Midbrain (tissue), 1 donor: ENCODE results near the gene NDUFB11.

Experiments
- DNase-seq: peaks from one replicate; lab custom pipeline; 2025; lab: John Stamatoyannopoulos, UW

NDUFB11 gene

DNA sequence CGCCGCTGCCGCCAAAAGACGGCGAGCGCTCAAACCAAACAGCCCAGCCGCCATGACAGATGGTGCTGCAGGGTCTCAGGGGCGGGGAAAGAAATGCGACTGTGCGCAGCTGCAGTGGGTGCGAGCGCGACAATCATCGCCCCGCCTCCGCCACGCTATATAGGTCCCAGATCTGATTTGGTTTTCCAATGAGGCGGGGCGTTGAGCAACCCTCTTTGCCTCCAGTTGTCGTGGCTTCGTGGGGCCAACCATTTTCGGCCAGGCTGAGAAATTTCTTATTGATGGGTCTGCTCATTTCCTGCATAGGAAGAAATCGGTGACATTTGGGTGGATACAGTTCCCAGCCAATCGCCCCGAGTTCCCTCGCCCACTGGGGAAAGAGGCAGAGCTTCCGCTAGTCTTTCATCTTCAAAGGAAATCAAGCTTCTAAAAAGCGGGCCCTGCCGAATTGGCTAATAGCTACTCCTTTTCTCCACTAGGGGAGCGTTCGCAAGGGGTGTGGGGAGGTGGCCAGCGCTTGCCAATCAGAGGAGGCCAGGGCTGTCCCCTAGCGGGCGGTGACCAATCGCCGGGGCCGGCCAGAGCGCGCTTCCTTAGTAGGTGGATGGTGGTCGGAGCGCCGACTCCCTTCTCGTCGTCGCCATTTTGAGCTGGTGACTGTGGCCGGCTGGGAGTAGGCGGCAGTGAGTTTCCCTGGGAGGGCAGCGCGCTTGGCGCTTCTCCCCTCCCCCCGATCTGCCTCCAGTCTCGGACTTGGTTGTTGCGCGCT is at the start of gene NDUFB11, which contains the start of gene RBM10:
Gene NDUFB11, minus strand, starts transcription at position 77 of the 769 bp plus-strand sequence. Its CDS starts 23 bp downstream, at position 54.
Gene RBM10, plus strand, starts transcription at position 596 of the 769 bp plus-strand sequence. CDS start 2,261 bp downstream, outside the sequence.
- peak; percentile 89 for DNase-seq

GRCh38 chrX:47193475-47194193 is 49.1 kb upstream of the NDUFB11 start, which contains the start of gene UBA1:
Gene UBA1, plus strand, starts transcription at chrX:47193829. Its CDS starts 4,974 bp downstream, at chrX:47198803.
- peak; percentile 99 for DNase-seq

DNA sequence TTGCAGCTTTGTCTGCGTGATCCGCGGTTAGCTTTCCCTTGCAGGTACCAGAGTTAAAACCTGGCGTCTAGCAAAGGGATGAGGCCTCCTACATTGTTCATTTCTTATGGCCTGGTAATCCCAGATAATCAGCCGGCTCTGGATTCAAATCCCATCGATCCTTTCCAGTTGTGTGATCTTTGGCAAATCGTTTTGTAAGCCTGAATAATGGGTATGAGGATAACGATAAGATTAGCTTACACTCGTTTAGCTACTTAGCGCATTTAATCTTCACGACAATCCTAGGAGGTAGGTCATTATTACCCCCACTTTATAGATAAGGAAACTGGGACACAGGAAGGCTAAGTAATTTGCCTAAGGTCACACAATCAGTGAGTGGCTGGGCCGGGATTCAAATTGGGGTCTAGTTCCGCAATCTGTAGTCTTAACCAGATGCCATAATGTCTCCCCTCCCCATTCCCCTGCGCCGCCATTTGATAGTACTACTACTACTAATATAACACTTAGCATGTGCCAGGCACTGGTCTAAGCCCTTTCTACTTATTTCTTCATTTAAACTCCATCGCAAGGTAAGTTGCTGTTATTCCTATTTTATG is 47.4 kb upstream of the NDUFB11 start:
- no peak for DNase-seq

GRCh38 chrX:47191331-47191730 is 46.8 kb upstream of the NDUFB11 start:
- DNase-seq, result no peak

- peak; percentile 87 for DNase-seq
Observed at GRCh38 chrX:47190445-47191269, 46.2 kb upstream of the NDUFB11 start.

DNA sequence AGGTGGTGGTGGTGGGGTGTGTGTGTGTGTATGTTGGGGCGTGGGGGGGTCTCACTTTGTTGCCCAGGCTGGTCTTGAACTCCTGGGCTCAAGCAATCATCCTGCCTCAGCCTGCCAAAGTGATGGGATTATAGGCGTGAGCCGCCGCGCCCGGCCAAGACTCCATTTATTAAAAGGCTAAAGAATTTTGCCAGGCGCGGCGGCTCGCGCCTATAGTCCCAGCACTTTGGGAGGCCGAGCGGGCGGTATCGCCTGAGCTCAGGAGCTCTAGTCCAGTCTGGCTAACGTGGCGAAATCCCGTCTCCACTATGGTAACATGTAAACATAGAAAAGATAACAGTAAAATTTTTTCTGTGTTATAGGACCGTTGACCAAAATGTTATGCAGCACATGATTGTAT is 45.4 kb upstream of the NDUFB11 start:
- DNase-seq, result no peak

GRCh38 chrX:47187106-47187677 is 42.7 kb upstream of the NDUFB11 start:
- no peak for DNase-seq

DNA sequence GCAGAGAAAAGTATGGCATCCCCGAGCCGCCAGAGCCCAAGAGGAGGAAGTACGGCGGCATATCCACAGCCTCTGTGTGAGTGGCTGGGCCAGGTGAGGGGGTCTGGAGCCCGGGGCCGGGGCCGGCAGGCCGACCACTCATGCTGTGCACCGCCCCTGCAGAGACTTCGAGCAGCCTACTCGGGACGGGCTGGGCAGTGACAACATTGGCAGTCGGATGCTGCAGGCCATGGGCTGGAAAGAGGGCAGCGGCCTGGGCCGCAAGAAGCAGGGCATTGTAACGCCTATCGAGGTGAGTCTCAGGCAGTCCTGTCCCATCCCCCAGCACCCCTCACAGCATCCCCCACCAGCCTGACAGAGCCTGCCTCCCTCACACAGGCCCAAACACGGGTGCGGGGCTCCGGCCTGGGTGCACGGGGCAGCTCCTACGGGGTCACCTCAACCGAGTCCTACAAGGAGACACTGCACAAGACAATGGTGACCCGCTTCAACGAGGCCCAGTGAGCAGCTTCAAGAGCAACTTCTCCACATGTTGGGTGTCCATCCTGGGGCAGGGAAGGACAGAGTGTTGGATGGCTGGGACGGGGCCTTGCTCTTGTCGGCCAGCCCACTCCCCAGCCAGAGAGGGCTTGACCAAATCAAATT is 41.7 kb upstream of the NDUFB11 start:
- no peak for DNase-seq

DNA sequence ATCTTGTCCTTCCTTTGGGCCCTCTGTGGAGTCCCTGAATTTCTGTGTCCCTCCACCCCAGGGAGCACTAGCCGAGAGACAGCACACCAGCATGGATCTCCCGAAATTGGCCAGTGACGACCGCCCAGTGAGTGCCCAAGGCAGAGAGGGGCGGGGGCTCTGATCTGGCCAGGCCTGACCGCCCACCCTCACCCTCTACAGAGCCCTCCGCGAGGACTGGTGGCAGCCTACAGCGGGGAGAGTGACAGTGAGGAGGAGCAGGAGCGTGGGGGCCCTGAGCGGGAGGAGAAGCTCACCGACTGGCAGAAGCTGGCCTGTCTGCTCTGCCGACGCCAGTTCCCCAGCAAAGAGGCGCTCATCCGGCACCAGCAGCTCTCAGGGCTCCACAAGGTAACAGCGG is 40.7 kb upstream of the NDUFB11 start:
- no peak for DNase-seq

GRCh38 chrX:47184486-47184885 is 40.0 kb upstream of the NDUFB11 start:
- no peak for DNase-seq

GRCh38 chrX:47182106-47182700 is 37.7 kb upstream of the NDUFB11 start:
- DNase-seq, result no peak

DNA sequence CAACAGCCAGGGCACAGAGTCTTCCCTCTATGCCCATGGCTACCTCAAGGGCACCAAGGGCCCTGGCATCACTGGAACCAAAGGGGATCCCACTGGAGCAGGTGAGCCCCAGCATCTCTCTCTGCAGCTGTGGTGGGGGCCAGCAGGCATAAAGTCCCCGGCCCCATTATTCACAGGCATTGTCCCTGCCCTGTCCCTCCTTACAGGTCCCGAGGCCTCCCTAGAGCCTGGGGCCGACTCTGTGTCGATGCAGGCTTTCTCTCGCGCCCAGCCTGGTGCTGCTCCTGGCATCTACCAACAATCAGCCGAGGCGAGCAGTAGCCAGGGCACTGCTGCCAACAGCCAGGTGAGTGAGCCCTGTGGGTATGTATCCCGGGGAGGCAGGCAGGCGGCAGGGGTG is 36.8 kb upstream of the NDUFB11 start:
- DNase-seq, result no peak

GRCh38 chrX:47180346-47180745 is 35.8 kb upstream of the NDUFB11 start:
- no peak for DNase-seq

DNA sequence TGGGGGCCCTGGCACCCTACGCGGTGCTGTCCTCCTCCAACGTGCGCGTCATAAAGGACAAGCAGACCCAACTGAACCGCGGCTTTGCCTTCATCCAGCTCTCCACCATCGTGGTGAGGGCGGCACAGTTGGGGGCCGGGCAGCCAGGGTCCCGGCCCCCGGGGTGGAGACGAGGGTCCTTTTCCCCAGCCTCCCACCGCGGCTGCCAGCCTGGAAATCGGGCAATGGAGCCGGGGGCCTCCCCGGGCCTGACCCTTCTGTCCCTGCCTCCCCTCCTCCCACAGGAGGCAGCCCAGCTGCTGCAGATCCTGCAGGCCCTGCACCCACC is 35.4 kb upstream of the NDUFB11 start:
- no peak for DNase-seq

GRCh38 chrX:47179221-47179927 is 34.9 kb upstream of the NDUFB11 start:
- DNase-seq, result peak; percentile 45

DNA sequence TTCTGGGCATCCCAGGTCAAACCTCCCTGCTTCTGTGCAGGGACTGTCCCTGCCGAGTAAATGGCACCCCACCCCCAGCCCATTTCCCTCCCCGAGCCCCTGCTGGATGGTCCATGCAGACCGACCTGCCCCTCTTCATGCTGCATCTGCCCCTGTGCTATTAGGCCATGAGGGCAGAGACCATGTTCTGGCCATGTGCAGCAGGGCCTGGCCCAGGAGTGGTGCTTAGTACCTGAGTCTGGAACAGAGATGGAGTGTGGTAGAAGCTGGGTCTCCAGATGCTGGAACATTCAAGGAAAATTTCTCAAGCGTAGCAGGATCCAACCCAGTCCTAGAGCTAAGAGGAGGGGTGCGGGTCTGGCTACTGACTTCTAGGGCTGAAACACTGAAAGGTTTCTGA is 33.8 kb upstream of the NDUFB11 start:
- DNase-seq, result no peak

DNA sequence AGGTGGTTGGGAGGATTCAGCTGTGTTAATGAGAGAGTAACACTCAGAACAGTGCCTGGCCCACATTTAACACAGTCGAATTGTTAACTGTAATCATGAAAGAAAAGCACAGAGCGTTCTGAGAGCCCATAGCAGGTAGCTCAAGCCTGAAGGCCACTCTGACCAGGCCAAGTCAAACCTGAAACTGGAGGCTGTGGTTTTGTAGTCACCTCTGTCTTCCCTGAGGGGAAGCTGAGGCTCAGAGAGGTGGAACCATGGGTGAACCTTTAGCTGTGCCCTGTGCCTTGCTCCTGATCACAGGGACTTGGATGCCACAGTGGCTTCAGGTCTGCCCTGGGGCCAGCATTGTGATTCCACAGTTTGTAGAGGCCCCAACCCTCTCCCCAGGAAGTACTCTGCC is 32.6 kb upstream of the NDUFB11 start:
- no peak for DNase-seq

GRCh38 chrX:47176101-47176740 is 31.7 kb upstream of the NDUFB11 start:
- DNase-seq, result no peak

GRCh38 chrX:47175588-47175980 is 31.1 kb upstream of the NDUFB11 start:
- DNase-seq, result no peak
